ENCODE data around the gene B3GAT1. TPM values are rescaled to one million over a fixed set of nuclear protein-coding genes. Genes with fewer than 3 reads are reported as not detected.

Gene B3GAT1
- total RNA-seq, 2 experiments from 2014 or later, result 0.11 to 0.21 TPM

DNA sequence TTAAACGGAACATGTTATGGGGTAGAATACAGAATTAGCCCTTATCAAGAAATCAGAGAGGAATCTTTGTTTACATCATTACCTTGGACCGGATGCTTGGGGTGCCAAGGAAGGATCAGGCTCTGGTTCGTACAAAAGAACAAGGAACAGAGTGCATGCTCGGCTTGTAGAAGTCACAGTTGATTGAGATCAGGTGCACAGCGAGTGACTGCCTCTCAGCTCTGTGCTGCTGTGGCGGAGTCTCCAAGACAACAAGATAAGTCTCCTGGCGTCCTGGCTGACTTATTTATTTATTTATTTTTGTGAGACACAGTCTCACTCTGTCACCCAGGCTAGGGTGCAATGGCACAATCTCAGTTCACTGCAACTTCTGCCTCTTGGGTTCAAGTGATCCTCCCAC, 48.5 kb downstream of the B3GAT1 start:
- H3K4me3 Mint-ChIP-seq, result no peak overlapping the region
- DNase-seq (no peak), ATAC-seq (no peak)
- peaks cover 12% of the 10 kb centered on the region for H3K4me1 Mint-ChIP-seq
- H3K9me3 Mint-ChIP-seq (ENCODE audit: low read depth), result no peaks in the 10 kb centered on the region
- POLR2A ChIA-PET, result no interaction called here
- H3K27ac Mint-ChIP-seq, result no peak overlapping the region
- intact Hi-C loops (cut with DNase I, micrococcal nuclease), result loop anchor here in 1 of 2 experiments (5.0 kb wide), 1 partner anchor 229 kb away; no protein-coding TSS in a partner anchor
- peaks cover 5% of the 10 kb centered on the region for H3K27me3 Mint-ChIP-seq
- no peaks in the 10 kb centered on the region for H3K36me3 Mint-ChIP-seq (ENCODE audit: low read depth)
- CTCF ChIA-PET, result no interaction called here

DNA sequence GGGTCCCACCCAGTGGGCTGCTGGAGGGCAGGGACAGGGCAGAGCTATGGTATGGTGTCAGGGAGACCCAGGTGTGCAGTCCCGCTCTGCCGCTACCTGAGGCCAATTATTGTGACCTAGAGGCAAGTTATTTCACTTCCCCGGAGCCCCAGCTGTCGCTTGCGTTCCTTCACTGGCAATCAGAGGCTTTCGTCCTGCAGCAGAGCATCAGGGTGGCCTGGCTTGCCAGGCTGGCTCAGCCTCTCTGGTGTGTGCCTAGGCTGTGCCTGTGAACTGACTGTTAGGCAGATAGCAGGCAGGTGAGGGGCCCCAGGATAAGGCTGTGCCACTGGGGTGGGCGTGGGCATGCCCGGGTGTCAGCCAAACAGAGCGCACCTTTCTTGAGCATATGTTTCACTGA, 48.9 kb downstream of the B3GAT1 start:
- H3K27me3 Mint-ChIP-seq, result peaks cover 5% of the 10 kb centered on the region
- H3K27ac Mint-ChIP-seq, result no peak overlapping the region
- ATAC-seq (no peak), DNase-seq (no peak)
- ChIA-PET POLR2A (no interaction called here), CTCF (no interaction called here)
- intact Hi-C loops (cut with DNase I, micrococcal nuclease), result loop anchor here in 1 of 2 experiments (5.0 kb wide), 1 partner anchor 229 kb away; no protein-coding TSS in a partner anchor
- H3K4me1 Mint-ChIP-seq, result peaks cover 12% of the 10 kb centered on the region
- no peak overlapping the region for H3K4me3 Mint-ChIP-seq
- no peaks in the 10 kb centered on the region for H3K9me3 Mint-ChIP-seq (ENCODE audit: low read depth)
- H3K36me3 Mint-ChIP-seq (ENCODE audit: low read depth), result no peaks in the 10 kb centered on the region

DNA sequence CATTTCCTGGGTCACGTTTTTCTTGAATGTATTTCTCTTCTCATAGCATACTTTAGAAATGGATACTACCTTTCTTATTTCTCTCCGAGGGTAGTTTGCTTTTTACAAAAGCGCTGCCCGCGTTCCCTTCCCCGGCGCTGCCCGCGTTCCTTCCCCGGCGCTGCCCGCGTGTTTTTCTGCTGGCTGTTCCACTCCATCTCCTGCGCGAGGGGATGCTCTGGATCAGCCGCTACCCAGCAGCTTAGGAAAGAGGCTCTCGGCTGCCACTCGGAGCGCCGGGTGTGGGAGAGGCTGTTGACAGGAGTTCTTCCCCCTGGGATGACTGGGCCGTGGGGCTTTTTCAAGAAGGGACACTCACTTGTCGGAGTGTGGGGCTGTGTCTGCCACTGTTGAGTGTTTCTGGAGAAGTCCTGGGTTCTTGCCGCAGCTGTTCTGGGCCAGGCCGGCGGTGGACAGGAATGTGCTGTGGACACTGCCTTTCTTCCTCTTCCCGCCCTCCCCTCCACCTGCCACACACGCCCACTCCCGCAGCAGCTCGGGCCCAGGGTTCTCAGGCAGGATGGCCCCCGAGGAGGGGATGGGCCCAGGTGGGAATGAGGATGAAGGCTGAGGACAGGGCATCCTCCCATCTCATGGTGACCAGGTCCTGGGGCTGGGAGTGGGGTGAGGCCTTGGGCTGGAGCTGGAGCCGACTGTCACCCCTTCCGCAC, 49.7 kb downstream of the B3GAT1 start:
- H3K9me3 Mint-ChIP-seq (ENCODE audit: low read depth), result no peaks in the 10 kb centered on the region
- H3K36me3 Mint-ChIP-seq (ENCODE audit: low read depth), result no peaks in the 10 kb centered on the region
- ChIA-PET POLR2A (no interaction called here), CTCF (no interaction called here)
- peaks cover 5% of the 10 kb centered on the region for H3K27me3 Mint-ChIP-seq
- intact Hi-C loops (cut with DNase I, micrococcal nuclease), result loop anchor here in 1 of 2 experiments (5.0 kb wide), 1 partner anchor 230 kb away; no protein-coding TSS in a partner anchor
- no peak for DNase-seq
- no peak overlapping the region for H3K4me3 Mint-ChIP-seq
- ATAC-seq, result no peak
- peaks cover 12% of the 10 kb centered on the region for H3K4me1 Mint-ChIP-seq
- H3K27ac Mint-ChIP-seq, result peak overlapping the region; percentile 27

DNA sequence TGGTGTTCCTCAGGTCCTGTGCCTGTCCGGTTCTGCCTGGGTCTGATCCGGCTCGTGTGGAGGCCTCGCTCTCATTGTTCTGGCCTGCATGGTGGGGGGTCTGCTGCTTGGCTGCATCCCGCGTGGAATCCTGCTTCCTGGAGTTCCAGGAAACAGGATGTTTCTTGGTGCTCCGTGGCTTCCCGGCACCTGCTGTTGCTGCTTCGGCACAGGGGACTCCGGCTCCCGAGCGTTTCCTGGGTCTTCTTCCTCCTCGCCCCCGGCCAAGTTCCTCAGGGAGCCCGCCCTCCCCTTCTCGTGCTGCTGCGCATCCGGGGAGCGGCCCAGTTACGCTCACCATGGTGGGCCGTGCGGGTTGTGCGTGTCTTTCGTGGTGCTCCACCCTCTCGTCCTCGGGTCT, 50.4 kb downstream of the B3GAT1 start:
- Mint-ChIP-seq H3K27ac (peak overlapping the region; percentile 27), H3K36me3 (ENCODE audit: low read depth) (no peaks in the 10 kb centered on the region), H3K4me1 (peaks cover 12% of the 10 kb centered on the region), H3K27me3 (peaks cover 5% of the 10 kb centered on the region), H3K4me3 (no peak overlapping the region), H3K9me3 (ENCODE audit: low read depth) (no peaks in the 10 kb centered on the region)
- DNase-seq (no peak), ATAC-seq (no peak)
- CTCF ChIA-PET, result interaction anchor here (1.1 kb wide), 1 partner anchor 11 kb away, joined by 3 read pairs; no protein-coding TSS in a partner anchor
- intact Hi-C loops (cut with DNase I, micrococcal nuclease), result loop anchor here in 1 of 2 experiments (5.0 kb wide), 1 partner anchor 231 kb away; no protein-coding TSS in a partner anchor
- POLR2A ChIA-PET, result no interaction called here

DNA sequence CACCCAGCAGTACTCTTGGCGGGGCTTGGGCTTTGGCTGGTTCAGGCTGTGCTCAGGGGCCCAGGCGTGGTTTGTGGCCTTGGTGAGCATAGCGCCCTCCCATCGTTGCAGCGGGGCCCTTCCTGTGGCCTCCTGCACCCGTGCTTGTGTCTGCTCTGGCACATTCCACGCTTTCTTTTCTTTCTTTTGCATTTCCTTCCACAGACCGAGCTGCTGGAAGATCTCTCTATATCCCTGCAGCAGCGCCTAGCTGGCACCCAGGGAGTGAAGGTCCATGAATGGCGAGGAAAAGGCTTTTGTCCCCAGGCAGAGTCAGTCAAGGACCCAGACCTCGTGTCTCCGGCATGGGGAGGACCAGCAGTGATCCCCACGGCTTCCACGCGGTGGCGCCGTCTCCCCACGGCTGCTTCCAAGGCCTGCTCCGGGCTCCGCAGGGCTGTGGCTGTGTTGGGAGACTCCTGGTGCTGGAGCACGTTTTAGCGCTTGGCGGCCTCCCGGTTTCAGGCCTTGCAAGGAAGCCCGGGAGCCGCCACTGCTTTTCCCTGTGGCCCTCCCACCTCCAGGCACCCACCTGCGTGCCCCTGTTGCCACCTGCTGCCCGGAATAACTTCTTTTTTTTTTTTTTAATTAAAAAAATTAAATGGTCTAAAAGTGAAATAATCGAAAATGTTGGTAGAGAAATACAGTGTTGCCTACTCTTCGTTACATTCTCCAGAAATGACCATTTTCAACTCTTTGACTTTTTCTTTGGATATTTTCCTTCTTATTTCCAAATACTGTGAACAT, 51.8 kb downstream of the B3GAT1 start:
- peak; percentile 90 for DNase-seq
- intact Hi-C loops (cut with DNase I, micrococcal nuclease), result loop anchor here (1.0 to 5.0 kb wide), 2 partner anchors 232 kb away; no protein-coding TSS in a partner anchor

DNA sequence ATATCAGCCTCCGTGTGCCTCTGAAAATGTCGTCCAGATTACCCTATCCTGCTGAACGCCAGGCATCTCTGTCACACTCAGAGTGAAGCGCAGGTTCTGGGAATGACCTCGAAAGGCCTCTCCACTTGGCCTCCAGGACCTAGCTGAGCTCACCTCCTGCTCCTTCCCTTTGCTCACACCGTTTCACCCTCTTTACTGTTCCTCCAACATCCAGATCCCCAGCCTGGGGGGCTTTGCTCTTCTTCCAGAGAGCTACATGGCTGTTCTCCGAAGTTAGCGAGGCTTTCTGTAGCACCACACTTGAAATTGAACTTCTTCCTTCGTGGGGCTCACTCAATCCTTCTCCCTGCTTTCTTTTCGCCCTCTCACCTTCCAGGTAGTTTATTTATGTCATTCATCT, 52.4 kb downstream of the B3GAT1 start:
- ChIA-PET CTCF (interaction anchor here (0.7 to 1.1 kb wide), 5 partner anchors 10 to 237 kb away, joined by 3 to 6 read pairs (median 3); no protein-coding TSS in a partner anchor), POLR2A (no interaction called here)
- ATAC-seq, result no peak
- Mint-ChIP-seq H3K4me3 (no peak overlapping the region), H3K36me3 (ENCODE audit: low read depth) (no peaks in the 10 kb centered on the region), H3K27ac (no peak overlapping the region), H3K27me3 (peaks cover 5% of the 10 kb centered on the region), H3K4me1 (peaks cover 12% of the 10 kb centered on the region), H3K9me3 (ENCODE audit: low read depth) (no peaks in the 10 kb centered on the region)
- no peak for DNase-seq
- intact Hi-C loops (cut with DNase I, micrococcal nuclease), result loop anchor here (1.0 to 5.0 kb wide), 2 partner anchors 233 kb away; no protein-coding TSS in a partner anchor

More for the DNA sequence above, 51.8 kb downstream of the B3GAT1 start:
- Mint-ChIP-seq H3K27me3 (peaks cover 5% of the 10 kb centered on the region), H3K9me3 (ENCODE audit: low read depth) (no peaks in the 10 kb centered on the region), H3K36me3 (ENCODE audit: low read depth) (no peaks in the 10 kb centered on the region), H3K4me1 (peaks cover 12% of the 10 kb centered on the region), H3K4me3 (no peak overlapping the region), H3K27ac (no peak overlapping the region)
- ChIA-PET CTCF (interaction anchor here (0.6 to 1.1 kb wide), 6 partner anchors 11 to 579 kb away, joined by 3 to 6 read pairs (median 3); no protein-coding TSS in a partner anchor), POLR2A (no interaction called here)
- peak; percentile 98 for ATAC-seq

DNA sequence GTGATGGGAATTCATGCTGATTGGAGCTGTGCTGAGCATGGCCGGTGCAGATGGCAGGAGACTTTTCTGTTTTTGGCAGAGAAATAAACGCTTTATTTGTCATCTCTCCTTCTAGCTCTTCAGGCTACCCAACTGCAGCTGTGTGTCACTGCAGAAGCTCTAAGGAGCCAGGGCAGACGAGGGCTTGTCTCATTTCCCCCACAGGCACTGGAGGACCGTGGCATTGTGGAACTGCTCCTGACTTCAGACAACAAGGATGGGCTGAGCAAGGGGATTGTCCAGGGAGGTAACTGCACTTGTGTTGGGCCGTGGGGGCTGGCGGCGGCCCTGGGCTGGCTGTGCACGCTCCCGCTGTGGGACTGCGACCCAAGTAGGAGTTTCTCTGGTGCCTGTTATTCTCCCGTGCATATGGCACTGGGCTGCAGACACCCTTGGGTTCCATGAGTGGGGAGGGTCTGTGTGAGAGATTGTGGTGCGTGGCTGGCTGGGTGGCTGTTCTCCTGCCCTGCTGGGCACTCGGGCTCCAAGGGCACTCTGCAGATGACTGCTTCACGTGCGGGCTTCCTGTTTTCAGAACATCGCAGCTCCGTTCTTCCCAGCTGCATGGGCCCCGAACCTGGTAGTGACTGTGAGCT, 53.1 kb downstream of the B3GAT1 start:
- ATAC-seq (no peak), DNase-seq (no peak)
- CTCF ChIA-PET, result interaction anchor here (0.6 to 1.1 kb wide), 5 partner anchors 9 to 238 kb away, joined by 3 to 6 read pairs (median 3); no protein-coding TSS in a partner anchor
- H3K4me3 Mint-ChIP-seq, result no peak overlapping the region
- no peak overlapping the region for H3K27ac Mint-ChIP-seq
- intact Hi-C loops (cut with DNase I, micrococcal nuclease), result no loop called here
- H3K4me1 Mint-ChIP-seq, result peaks cover 12% of the 10 kb centered on the region
- POLR2A ChIA-PET, result interaction anchor here (0.7 kb wide), 1 partner anchor 530 kb away, joined by 7 read pairs; no protein-coding TSS in a partner anchor
- peaks cover 5% of the 10 kb centered on the region for H3K27me3 Mint-ChIP-seq
- H3K36me3 Mint-ChIP-seq (ENCODE audit: low read depth), result no peaks in the 10 kb centered on the region
- no peaks in the 10 kb centered on the region for H3K9me3 Mint-ChIP-seq (ENCODE audit: low read depth)

DNA sequence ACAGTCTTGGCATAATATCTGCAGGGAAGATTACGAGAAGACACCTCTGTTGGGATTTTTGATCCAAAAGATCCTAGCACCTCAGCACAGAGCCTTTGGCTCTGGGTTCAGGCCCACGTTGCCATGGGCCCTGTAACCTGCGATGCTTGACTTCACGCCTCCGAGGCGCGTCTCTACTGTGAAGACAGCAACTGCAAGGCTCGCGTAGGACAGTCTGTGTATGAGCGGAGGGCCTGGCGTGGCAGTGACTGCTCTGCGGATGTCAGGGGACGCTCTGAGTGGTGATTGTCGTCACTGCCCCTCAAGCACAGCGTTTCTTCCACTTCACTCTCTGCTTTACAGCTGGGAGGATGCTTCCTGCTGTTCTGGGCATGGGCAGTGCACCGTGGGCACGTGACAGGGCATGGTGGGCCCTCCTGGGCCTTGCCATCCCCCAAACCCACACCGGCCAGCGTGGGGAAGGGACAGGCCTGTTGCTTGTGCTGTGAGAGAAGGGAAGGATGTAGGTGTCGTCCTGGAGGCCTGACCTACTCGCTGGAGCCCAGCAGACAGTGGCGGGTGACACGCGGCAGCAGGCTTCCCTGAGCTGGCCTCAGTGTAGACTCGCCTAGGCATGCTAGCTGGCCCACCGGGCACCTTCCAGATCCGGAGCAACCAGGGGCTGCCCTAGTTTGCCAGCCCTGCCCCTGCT, 53.7 kb downstream of the B3GAT1 start:
- ATAC-seq, result no peak
- peaks cover 12% of the 10 kb centered on the region for H3K4me1 Mint-ChIP-seq
- H3K4me3 Mint-ChIP-seq, result no peak overlapping the region
- intact Hi-C loops (cut with DNase I, micrococcal nuclease), result no loop called here
- peaks cover 5% of the 10 kb centered on the region for H3K27me3 Mint-ChIP-seq
- peaks cover 4% of the 10 kb centered on the region for H3K36me3 Mint-ChIP-seq (ENCODE audit: low read depth)
- H3K9me3 Mint-ChIP-seq (ENCODE audit: low read depth), result no peaks in the 10 kb centered on the region
- DNase-seq, result no peak
- ChIA-PET POLR2A (interaction anchor here (0.7 kb wide), 1 partner anchor 531 kb away, joined by 7 read pairs; no protein-coding TSS in a partner anchor), CTCF (interaction anchor here (1.1 kb wide), 1 partner anchor 211 kb away, joined by 4 read pairs; no protein-coding TSS in a partner anchor)
- no peak overlapping the region for H3K27ac Mint-ChIP-seq

DNA sequence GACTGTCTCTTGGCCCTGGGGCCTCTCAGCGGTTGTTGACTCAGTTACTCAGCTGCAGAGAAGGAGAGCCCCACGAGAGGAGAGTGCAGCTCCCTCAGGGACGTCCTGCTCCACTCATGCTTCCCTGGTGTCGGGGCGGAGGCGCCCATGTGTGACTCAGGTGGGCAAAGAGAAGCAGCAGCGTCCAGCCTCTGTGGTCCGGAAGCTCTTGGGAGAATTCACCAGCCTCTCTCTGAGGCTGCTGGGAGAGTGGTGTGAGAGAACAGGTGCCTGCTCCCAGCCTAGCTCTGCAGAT, 54.5 kb downstream of the B3GAT1 start:
- ChIA-PET CTCF (no interaction called here), POLR2A (no interaction called here)
- Mint-ChIP-seq H3K27me3 (peaks cover 5% of the 10 kb centered on the region), H3K36me3 (ENCODE audit: low read depth) (peaks cover 4% of the 10 kb centered on the region), H3K4me1 (peaks cover 12% of the 10 kb centered on the region), H3K9me3 (ENCODE audit: low read depth) (no peaks in the 10 kb centered on the region), H3K4me3 (no peak overlapping the region), H3K27ac (no peak overlapping the region)
- ATAC-seq (no peak), DNase-seq (no peak)
- intact Hi-C loops (cut with DNase I, micrococcal nuclease), result no loop called here

DNA sequence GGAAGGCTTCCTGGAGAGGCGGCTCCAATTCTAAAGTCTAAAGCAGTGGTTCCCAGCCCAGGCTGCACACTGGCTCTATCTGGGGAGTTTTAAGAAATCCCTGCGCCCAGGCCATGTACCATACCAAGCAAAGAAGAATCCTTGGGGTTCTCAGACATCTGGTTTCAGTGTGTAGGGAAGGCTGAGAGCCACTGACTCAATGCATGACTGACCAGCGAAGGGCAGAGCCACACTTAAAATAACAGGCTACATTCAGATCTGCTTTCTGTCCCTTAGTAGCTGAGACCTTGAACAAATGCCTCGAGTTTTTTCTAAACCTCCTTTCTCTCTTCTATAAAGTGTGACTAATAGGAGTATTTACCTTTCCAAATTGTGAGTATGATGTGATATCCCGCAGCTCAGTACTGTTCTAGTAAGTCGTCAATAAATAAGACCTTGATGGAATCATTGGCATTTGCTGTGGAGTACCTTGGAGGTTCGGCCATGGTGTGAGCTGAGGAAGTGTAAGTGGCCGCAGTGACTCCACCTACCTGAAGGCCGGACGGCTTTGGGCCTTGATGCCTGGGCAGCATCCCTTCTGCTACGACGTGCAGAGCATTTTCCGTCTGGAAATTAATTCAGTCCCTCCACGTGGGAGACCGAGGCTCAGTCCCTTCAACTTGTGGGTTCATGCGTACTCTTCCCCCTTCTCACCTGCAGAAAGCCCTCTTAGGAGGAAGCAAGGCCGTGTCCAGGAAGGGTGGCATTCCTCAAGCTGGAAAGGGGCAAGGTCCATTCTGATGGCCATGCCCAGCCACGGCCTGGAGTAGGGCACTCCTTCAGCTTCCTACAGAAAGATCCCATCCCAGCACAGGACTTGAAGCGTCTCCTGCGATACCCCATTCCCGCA, 55.1 kb downstream of the B3GAT1 start:
- H3K9me3 Mint-ChIP-seq (ENCODE audit: low read depth), result no peaks in the 10 kb centered on the region
- CTCF ChIA-PET, result no interaction called here
- ATAC-seq (no peak), DNase-seq (no peak)
- peaks cover 3% of the 10 kb centered on the region for H3K27me3 Mint-ChIP-seq
- H3K4me3 Mint-ChIP-seq, result no peak overlapping the region
- peaks cover 10% of the 10 kb centered on the region for H3K4me1 Mint-ChIP-seq
- peaks cover 4% of the 10 kb centered on the region for H3K36me3 Mint-ChIP-seq (ENCODE audit: low read depth)
- no peak overlapping the region for H3K27ac Mint-ChIP-seq
- POLR2A ChIA-PET, result interaction anchor here (0.5 kb wide), 1 partner anchor 81 kb away, joined by 3 read pairs; the partner anchor contains the start of gene GLB1L3
- intact Hi-C loops (cut with DNase I, micrococcal nuclease), result no loop called here
